HuH-7.5 (cell line): ENCODE data around the gene FTL.
A peak's percentile ranks its signal among the peaks of the same experiment; 100 is the strongest.

Experiments used
- DNase-seq: peaks from one replicate; pipeline ENCODE4 v3.0.0; 2011; ENCODE audit warnings: low spot score

Gene FTL

GRCh38 chr19:48965806-48966540 lies 864 bp downstream of the FTL start:
- no peak for DNase-seq

- no peak for DNase-seq
These were observed 1.6 kb downstream of the FTL start for GRCh38 chr19:48966541-48967345.

DNA sequence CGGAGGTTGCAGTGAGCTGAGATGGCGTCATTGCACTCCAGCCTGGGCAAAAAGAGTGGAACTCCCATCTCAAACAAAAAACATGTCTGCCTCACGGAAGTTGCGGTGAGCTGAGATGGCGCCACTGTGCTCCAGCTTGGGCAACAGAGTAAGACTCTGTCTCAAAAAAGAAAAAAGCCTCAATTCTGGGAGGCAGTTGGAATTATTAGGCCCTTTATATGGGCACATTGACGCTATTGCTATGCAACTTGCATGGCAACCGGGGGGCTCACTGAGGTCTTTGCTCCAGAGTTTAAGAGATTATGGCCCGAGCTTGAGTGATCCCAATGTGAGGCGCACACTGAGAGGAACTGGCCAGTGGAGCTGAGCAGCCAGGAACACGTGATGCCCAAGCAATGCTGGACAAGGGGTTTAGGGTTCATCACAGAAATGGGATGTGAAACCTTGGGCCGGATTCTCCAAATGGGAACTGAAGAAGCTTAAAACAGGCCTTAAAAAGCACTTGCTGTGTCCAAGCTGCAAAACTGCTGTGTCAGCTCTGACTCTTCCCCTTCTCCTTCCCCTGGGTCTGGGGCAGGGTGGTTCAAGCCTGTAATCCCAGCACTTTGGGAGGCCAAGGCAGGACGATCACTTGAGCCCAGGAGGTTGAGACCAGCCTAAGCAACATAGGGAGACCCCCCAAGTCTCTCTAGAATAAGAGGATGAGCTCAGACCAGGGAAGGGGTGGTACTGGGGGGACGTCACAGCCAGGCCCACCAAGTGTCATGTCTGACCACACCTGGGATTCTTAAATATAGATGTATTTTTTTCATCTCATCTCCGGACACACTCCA lies 2.5 kb downstream of the FTL start:
- DNase-seq = no peak

- DNase-seq = no peak
These were observed 3.1 kb downstream of the FTL start for GRCh38 chr19:48968179-48968661.

- DNase-seq = no peak
These were observed 3.7 kb downstream of the FTL start for GRCh38 chr19:48968813-48969218.

DNA sequence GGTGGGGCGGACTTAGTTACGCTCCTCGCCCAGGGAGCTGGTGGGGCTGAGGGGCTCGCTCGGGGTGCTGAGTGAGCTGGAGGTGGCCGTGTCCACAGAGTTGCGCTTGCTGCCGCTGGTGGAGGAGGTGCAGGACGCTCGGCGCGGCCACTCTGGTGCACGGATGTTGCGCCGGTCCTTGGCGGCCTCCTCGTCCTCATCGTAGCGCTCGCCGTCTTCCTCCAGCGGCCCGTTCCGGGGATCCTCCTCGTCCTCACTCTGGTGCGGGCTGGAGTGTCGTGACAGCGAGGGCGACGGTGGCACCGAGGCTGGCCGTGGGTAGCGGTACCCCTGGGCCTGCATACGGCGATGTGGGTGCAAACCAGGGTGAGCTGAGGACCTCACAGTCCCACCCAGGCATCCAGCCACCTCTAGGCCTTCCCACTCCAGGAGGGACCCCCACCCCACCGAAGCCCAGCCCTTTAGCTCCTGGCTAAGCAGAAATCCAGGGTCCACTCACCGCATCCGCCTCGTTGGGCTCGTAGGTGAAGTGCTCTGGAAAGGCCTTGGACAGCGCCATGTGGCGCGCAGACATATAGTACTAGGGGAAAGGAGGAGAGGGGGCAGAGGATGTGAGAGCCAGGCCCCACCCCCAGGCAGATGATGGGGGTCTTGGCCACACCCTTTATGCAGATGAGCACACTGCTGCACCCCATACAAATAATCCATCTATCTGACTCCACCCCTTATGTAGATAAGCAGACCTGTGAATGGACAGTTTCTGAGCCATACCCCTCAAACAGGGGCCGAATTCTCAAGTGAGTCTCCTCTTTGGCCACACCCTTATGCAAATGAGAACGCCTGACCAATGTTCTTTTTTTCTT lies 4.4 kb downstream of the FTL start:
- DNase-seq = no peak

GRCh38 chr19:48970139-48970766 lies 5.1 kb downstream of the FTL start:
- DNase-seq = no peak

DNA sequence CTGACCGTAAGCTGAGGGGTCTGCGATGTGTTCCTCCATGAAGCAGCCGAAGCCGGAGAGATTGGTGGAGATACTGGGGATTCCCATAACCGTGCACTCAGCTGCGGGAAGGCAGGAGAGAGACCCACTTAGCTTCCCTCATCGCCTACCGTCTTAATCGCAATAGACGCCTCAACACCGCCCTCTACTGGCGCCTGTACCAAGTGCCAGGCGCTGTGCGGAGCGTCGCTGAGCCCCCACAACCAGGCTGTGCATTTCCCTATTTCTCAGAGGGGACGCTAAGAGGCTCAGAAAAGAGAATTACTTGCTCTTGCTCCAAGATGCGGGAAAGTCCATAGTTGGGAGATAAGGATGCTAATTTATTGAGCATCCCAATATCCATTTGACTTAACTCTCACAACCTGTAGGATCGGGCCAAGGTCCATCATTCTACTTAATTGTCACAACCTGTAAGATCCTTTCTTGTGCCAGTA lies 5.8 kb downstream of the FTL start:
- peak; percentile 88 for DNase-seq

DNA sequence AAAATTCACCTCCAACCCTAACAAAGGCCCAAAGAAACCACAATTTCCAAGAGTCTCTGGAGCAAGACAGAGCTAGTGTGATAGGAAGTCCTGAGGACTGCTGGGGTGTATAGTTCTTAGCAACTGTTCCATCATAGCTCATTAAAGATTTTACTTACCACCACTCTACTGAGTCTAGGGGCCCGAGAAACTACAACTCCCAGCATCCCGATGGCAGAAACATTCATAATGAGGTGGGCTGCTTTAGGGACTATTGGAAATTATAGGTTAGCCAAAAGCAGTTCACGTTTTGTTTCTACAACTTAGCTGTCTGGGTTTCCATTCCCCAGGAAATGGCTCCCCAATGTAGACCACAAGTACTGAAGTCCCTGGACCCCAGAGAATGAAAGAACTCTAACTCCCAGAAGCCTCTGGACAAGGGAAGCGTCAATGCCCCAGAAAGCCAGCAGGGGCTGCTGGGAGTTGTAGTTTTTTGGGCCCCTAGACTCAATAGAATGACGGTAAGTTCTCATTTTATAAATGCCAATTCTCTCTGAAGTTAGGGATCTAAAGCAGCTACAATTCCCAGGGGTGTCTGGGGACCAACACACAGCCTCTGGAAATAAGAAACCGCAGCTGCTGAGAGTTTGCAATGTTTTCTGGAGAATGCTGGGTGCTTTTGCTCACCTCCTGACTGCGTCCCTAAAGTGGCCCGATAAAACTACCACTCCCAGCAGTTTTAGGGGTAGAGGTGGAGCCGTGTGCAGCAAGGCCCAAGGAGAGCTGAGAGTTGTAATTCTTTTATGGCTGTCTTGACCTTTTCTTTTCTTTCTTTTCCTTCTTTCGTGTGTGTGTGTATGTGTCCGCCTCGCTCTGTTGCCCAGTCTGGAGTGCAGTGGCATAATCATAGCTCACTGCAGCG lies 11.1 kb downstream of the FTL start:
- DNase-seq = no peak

DNA sequence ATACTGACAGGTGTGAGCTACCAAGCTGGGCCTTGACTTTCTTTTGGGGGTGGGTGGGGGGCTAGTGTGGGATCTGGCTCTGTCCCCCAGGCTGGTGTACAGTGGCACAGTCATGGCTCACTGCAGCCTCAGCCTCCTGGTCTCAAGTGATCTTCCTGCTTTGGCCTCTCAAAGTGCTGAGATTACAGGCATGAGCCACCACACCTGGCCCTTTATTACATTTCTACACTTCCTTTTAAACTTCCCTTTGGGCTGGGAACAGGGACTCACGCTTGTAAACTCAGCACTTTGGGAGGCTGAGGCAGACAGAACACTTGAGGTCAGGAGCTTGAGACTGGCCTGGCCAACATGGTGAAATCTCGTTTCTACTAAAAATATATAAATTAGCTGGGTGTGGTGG lies 12.0 kb downstream of the FTL start:
- DNase-seq = no peak

GRCh38 chr19:48982280-48982679 lies 17.2 kb downstream of the FTL start:
- DNase-seq = no peak

DNA sequence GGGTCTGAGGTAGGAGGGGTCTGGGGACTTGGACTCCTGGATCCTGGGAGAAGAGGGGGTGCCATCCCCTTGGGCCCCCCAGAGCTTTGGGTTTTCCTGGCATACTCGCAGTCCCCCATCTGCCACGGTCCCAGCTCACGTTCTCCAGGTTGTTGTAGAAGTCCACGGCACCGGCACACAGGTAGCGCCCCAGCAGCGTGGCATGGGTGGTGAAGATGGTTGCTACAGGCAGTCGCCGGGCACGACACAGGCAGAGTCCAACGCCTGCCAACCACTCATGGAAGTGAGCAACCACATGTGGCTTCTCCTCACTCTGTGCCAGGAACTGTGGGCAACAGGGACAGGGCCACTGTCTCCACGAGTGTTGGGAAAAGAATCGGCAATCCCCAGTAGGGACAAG lies 20.6 kb downstream of the FTL start:
- no peak for DNase-seq

GRCh38 chr19:48986211-48986610 lies 21.1 kb downstream of the FTL start:
- DNase-seq = no peak

DNA sequence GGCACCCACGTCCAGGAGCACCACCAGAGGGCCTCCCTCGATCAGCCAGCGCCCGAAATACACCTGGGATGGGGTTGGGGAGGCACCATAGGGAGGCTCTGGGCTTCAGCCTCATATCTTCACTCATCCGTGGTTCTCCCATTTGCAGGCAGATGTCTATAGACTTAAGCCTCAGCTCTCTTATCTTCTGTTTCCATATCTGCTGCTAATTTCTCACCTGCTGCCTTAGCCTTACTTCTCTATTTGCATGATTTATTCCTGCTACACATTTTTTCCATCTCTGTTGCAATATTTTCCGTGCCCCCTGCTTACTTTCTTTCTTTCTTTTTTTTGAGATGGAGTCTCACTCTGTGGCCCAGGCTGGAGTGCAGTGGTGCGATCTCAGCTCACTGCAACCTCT lies 22.2 kb downstream of the FTL start:
- DNase-seq = no peak

- DNase-seq = no peak
These were observed 23.2 kb downstream of the FTL start for GRCh38 chr19:48988286-48988685.

GRCh38 chr19:48988860-48989259 lies 23.8 kb downstream of the FTL start:
- no peak for DNase-seq

DNA sequence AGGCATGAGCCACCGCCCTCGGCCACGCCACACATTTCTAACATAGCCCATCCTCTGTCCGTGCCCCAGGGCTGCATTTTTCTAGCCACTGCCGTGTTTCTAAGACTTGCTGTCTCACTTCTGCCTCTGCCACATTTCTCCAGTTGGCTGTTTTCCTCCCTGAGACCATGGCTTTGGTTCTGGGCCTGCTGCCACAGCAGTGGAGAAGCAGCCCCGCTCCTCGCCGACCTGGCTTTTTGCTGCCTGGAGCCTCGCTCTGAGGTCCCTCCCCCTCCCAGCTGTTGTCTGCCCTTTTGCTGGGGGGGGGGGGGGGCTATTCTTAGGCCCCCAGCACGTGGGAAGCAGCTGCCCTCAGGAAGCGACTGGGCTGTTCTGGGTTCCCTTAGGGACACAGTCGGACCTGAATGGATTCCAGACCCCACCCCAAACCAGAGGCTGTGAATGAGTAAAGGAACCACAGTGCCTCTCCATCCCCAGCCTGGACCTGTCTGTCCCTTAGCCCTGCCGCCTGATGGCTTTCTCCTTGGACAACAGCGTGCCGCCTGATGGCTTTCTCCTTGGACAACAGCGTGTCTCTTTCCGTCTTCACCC lies 24.7 kb downstream of the FTL start:
- DNase-seq = no peak

DNA sequence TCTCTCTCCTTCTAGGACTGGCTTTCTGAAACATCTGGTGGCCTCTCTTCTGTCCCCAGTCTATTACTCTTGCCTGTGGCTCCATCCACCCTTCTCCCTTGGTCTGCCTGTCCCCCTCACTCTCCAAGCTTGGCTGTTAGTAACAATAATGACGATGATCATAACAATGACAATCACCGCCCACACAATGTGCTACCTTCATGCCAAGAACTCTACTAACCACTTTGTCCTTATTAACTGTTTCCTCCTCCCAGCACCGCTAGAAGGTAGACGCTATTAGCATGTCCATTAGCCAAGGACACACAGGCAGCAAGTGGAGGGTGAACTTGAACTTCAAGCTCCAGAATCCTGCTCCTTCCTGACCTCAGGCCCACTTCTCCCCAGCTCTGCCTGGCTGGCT lies 25.3 kb downstream of the FTL start:
- DNase-seq = no peak

DNA sequence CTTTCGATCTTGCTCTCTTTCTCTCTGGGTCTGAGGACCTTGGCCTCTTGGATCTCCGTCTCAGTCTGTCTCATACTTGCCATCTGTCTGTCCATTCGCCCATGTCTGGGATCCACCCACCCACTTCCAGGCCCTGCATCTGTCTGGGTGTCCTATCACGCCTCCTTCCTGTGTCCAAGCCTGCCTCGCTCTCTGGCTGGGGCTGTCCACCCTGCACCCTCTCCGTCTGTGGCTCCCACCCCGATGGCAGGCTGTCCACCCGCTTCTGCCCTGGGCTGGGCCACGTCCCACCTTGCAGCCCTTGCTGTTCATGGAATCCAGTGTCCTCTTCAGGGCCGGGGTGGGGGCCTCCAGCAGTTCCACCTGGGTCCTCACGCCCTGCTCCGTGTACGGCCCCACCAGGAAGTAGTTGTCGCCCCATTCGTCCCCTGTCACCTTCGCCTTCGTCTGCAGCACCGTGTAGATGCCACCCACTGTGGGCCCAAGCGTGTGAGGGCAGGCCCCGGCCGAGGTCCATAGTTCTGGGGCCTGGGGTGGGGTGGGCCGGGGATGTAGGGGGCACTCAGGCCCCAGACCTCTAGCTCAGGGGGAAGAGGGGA lies 26.0 kb downstream of the FTL start:
- no peak for DNase-seq
